ENCODE data around the gene MALAT1. TPM values are rescaled to one million over a fixed set of nuclear protein-coding genes. Genes with fewer than 3 reads are reported as not detected.
A peak's percentile ranks its signal among the peaks of the same experiment; 100 is the strongest.
"Not testable (repeated sequence)": the region's sequence is repeated elsewhere in the genome, so short reads cannot be mapped to it uniquely, and the experiment has no call there.

The MALAT1 gene
- total RNA-seq, 1 donor from 2014 or later = 19,443 TPM

DNA sequence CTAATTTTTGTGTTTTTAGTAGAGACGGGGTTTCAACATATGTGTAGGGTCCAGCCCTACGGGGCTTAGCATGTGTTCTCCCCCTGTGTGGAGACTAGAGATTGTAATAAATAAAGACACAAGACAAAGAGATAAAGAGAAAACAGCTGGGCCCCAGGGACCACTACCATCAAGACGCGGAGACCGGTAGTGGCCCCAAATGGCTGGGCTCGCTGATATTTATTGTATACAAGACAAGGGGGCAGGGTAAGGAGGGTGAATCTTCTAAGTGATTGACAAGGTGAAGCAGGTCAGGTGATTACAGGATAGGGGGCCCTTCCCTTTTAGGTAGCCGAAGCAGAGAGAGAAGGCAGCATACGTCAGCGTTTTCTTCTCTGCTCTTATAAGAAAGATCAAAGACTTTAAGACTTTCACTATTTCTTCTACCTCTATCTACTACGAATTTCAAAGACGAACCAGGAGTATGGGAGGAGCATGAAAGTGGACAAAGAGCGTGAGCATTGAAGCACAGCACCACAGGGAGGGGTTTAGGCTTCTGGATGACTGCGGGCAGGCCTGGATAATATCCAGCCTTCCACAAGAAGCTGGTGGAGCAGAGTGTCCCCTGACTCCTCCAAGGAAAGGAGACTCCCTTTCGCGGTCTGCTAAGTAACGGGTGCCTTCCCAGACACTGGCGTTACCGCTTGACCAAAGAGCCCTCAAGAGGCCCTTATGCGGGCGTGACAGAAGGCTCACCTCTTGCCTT lies 23.1 kb downstream of the MALAT1 start:
- not testable (repeated sequence) for DNase-seq (ENCODE audit: low spot score)

DNA sequence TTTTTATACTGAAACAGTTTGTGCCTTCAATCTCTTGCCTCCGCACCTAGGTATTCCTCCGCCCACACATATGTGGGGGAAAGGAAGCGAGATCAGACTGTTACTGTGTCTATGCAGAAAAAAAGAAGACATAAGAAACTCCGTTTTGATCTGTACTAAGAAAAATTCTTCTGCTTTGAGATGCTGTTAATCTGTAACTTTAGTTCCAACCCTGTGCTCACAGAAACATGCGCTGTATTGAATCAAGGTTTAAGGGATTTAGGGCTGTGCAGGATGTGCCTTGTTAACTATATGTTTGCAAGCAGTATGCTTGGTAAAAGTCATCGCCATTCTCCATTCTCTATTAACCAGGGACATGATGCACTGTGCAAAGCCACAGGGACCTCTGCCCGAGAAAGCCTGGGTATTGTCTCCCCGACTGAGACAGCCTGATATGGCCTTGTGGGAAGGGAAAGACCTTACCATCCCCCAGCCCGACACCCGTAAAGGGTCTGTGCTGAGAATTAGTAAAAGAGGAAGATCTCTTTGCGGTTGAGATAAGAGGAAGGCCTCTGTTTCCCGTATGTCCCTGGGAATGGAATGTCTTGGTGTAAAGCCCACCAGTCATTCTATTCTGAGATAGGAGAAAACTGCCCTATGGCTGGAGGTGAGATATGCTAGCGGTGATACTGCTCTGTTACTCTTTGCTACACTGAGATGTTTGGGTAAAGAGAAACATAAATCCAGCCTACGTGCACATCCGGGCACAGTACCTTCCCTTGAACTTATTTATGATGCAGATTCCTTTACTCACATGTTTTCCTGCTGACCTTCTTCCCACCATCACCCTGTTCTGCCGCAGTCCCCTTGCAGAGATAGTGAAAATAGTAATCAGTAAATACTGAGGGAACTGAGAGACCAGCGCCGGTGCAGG lies 24.1 kb downstream of the MALAT1 start:
- DNase-seq (ENCODE audit: low spot score) = not testable (repeated sequence)

DNA sequence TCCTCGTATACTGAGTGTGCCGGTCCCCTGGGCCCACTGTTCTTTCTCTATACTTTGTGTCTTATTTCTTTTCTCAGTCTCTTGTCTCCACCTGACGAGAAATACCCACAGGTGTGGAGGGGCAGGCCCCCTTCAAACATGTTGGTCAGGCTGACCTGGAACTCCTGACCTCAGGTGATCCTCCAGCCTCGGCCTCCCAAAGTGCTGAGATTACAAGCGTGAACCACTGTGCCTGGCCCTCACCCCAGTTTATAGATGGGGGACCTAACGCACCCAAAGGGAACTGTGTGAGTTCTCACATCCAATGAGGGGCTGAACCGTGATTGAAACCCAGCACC lies 24.8 kb downstream of the MALAT1 start:
- DNase-seq (ENCODE audit: low spot score) = not testable (repeated sequence)

DNA sequence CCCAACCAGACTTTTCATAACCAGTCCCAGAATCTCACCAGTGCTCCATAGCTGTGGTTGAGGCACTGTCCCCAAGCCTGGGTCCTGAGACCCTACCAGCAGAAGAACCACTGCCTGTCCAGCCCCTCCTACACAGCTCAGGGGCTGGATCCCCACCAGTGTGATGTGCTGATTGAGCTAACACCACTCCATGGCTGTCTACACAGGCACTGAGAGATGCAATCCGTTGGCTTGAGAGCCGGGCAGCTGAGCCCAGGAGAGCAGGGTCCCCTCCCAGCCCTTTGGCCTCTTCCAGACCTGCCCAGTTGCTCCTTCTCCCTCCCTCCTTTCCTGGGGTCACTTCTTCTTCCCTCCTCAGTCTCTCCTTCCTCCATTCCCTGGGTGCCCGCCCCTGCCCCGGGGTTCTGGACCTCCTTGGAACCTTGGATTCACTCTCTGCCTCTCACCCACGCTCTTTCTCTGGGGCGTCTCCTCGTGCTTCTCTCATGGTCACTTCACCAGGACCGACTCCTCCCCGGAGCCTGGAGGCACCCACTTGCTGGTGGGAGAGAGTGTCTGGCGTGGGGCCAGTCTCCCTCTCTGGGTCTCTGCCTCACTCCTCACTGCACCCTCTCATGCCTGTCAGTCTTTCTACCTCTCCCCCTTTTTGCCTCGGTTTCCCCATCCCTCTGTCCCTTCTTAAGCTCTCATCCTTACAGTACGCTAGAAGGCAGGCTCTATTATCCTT lies 25.3 kb downstream of the MALAT1 start:
- DNase-seq (ENCODE audit: low spot score) = peak; percentile 70

GRCh38 chr11:65524741-65525545 lies 26.1 kb downstream of the MALAT1 start, which contains the start of gene SCYL1:
Gene SCYL1, plus strand, starts transcription at chr11:65525083. Its CDS starts 71 bp downstream, at chr11:65525154.
- DNase-seq (ENCODE audit: low spot score) = peak; percentile 86

DNA sequence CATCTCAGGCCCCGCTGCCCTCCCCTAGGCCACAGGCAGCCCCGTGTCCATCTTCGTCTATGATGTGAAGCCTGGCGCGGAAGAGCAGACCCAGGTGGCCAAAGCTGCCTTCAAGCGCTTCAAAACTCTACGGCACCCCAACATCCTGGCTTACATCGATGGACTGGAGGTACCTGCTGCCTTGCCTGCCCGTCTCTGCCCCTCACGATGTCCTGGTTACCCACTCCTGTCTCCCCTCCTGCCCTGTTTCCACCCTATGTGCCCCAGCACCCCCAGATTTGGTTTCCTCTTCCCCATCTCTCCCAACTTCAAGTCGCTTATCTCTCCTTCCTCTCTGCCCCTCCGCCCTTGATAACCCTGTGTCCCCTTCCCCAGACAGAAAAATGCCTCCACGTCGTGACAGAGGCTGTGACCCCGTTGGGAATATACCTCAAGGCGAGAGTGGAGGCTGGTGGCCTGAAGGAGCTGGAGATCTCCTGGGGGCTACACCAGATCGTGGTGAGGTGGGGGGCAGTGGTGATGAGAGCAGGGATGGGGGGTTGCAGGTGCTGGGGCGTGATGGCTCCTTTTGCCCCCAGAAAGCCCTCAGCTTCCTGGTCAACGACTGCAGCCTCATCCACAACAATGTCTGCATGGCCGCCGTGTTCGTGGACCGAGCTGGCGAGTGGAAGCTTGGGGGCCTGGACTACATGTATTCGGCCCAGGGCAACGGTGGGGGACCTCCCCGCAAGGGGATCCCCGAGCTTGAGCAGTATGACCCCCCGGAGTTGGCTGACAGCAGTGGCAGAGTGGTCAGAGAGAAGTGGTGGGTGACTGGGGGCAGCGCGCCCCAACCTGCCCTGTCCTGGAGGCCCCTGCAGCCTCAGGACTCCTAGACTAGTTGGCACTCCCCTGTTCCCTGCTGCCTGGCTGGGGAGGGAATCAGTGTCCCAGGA lies 27.0 kb downstream of the MALAT1 start:
- DNase-seq (ENCODE audit: low spot score) = no peak

DNA sequence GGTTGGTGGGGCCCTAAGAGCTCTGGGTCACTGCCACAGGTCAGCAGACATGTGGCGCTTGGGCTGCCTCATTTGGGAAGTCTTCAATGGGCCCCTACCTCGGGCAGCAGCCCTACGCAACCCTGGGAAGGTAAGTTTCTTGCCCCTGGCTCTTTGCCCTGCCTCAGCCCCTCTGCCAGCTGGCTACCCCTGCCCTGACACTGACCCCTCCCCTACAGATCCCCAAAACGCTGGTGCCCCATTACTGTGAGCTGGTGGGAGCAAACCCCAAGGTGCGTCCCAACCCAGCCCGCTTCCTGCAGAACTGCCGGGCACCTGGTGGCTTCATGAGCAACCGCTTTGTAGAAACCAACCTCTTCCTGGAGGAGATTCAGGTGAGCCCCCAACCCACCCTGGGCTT lies 27.9 kb downstream of the MALAT1 start:
- DNase-seq (ENCODE audit: low spot score) = no peak

DNA sequence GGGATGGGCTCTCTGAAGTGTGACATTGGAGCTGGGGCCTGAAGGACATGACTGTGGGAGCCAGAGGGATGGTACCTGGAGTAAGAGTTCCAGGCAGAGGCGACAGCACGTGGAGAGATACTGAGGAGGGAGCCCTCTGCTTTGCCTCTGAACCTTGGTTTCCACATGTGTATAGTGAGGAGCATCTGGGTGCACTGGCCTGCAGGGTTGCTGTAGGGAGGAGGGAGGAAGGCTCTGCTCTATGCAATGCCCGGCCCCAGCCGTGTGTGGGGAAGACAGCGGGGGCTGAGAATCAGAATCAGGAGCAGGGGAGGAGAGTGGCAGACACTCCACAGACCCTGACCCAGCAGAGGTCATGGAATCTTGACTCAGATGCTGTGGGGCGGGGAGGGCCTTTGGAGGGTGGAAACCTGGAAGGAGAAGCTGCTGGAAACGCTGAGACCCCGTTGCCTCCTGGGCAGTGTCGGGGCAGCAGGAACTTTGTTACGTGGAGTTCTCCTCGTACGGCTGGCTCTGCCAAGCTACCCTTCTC lies 30.0 kb downstream of the MALAT1 start:
- no peak for DNase-seq (ENCODE audit: low spot score)

DNA sequence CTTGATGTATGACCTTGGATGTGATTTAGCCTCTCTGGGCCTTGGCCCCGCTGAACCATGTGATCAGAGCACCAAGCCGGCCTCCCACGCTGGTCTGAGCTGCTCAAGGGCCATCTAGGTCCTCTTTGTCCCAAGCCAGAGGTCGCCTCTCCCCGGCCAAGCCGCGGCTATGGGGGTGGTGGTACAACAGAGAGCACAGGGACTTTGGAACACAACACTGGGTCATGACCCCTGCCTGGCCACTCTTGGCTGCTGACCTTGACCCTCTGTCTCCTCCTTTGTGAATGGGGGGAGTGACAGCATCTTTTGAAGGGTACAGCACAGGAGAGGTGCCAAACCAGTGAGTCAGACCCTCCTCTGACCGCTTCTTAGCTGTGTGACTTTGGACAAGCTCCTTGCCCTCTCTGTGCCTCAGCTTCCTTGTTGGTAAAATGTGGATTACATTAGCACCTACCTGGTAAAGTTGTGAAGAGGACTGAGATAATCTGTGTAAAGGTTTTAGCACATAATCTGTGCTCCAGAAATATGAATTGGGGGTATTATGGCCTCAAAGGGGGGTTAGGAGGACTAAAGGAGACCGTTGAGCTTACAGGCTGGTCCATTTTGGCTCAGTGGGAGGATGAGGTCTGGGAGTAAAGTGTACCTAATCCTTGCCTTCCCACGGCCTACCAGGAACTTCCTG lies 30.8 kb downstream of the MALAT1 start:
- no peak for DNase-seq (ENCODE audit: low spot score)

DNA sequence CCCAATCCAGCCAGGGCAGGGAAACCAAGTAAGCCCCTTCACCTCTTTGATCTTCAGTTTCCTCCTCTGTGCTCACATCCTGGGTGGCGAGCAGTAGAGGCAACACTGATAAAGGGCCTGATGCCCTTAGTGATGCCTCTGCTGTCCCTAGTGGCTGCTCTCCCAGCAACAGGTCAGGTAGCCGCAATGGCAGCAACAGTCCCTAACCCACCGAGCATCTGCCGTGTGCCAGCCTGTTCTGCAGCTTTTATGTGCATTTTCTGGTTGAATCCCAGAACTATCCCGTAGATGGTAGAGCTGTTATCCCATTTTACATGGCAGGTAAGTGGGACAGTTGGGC lies 31.3 kb downstream of the MALAT1 start:
- DNase-seq (ENCODE audit: low spot score) = no peak

GRCh38 chr11:65532388-65533064 lies 33.7 kb downstream of the MALAT1 start:
- no peak for DNase-seq (ENCODE audit: low spot score)

DNA sequence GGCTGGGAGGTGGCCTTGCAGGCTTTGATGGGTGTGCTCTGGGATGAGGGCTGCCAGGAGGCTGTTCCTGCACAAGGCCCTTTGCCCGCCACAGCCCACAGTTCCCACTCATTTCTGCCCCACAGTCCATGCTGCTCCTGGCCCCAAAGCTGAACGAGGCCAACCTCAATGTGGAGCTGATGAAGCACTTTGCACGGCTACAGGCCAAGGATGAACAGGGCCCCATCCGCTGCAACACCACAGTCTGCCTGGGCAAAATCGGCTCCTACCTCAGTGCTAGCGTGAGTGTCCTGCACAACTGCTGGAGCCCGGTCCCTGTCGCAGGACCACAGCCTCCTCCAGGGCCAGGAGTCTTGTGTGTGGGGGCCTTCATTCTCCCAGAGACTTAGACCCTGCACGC lies 36.3 kb downstream of the MALAT1 start:
- no peak for DNase-seq (ENCODE audit: low spot score)

DNA sequence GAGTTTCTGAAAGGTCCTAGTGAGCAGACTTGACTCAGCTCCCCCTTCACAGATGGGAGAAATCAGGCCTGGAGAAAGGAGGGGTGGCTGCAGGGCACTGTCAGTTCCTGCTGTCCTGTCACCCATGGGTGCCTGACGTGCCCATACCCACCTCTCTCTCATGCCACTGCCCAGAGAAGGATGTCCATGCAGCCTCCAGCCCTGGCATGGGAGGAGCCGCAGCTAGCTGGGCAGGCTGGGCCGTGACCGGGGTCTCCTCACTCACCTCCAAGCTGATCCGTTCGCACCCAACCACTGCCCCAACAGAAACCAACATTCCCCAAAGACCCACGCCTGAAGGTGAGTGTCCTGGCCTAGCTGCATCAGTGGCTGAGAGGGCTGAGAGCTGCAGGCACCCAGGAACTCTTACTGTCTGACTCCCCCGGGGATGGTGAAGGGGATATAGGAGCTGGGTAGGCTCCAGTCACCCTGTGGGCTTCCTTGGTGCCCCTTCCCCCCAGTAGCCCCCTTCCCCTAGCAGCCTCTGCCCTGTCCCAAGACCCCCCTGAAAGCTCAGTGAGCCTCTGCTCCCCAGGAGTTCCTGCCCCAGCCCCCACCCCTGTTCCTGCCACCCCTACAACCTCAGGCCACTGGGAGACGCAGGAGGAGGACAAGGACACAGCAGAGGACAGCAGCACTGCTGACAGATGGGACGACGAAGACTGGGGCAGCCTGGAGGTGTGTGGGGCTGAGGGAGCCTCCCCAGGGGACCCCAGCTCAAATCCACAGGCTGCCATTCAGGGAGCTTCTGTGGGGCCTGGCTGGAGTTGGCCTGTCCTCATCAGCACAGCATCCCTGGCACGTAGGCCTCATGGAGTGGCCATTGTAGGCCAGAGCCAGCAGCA lies 37.8 kb downstream of the MALAT1 start:
- DNase-seq (ENCODE audit: low spot score) = no peak

DNA sequence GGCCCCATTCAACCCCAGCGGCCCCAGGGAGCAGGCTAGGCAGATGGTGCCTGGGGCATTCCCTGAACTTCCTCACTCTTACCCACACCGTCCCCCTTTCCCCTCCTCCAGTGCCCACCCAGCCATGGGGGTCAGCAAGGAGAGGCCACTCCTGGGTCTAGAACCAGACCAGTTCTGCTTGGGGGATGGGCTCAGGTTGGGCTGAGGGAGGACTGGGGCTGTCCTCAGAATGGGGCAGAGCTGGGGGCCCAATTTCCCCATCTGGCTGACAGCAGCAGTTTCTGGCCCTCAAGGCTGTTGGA lies 38.4 kb downstream of the MALAT1 start:
- no peak for DNase-seq (ENCODE audit: low spot score)

DNA sequence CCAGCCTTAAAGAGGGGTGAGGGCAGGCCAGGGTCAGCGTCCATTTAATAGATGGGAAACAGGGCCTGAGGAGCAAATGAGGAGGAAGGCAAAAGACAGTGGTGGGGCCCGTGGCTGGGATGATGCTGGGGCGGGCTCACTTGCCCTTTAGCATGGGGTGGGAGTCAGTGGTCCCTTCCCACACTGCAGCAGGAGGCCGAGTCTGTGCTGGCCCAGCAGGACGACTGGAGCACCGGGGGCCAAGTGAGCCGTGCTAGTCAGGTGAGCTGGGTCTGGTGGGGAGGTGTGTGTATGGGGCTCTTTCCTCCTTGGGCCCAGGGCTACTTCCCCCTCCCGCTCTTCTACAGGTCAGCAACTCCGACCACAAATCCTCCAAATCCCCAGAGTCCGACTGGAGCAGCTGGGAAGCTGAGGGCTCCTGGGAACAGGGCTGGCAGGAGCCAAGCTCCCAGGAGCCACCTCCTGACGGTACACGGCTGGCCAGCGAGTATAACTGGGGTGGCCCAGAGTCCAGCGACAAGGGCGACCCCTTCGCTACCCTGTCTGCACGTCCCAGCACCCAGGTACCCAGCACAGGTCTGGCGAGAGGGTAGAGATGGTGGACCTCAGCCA lies 38.9 kb downstream of the MALAT1 start:
- no peak for DNase-seq (ENCODE audit: low spot score)

DNA sequence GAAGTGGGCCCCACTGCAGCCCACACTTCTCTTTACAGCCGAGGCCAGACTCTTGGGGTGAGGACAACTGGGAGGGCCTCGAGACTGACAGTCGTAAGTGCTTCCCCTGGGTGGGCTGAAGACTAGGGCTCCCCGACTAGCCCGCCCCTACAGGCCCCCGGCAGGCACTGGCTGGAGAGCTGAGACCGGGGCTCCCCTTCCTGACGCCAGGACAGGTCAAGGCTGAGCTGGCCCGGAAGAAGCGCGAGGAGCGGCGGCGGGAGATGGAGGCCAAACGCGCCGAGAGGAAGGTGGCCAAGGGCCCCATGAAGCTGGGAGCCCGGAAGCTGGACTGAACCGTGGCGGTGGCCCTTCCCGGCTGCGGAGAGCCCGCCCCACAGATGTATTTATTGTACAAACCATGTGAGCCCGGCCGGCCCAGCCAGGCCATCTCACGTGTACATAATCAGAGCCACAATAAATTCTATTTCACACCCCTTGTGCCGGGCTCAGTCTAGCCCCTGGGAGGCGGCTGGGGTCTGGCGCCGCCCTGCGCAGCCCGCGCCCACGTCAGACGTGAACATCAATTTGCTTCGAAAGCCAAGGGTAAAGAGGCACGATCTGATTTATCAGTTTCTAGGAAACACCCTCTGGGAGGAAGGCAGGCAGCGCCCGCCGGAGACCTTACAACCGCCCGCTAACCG lies 39.5 kb downstream of the MALAT1 start:
- DNase-seq (ENCODE audit: low spot score) = no peak
